CD4-positive, alpha-beta T cell treated with Interleukin-12 subunit alpha and Interleukin-12 subunit beta, for 1 hour (primary cell): ENCODE data around the gene CDH13.

Source experiments
- DNase-seq: peaks from one replicate; pipeline ENCODE4 v3.0.0-alpha.2; 2020

Gene CDH13

DNA sequence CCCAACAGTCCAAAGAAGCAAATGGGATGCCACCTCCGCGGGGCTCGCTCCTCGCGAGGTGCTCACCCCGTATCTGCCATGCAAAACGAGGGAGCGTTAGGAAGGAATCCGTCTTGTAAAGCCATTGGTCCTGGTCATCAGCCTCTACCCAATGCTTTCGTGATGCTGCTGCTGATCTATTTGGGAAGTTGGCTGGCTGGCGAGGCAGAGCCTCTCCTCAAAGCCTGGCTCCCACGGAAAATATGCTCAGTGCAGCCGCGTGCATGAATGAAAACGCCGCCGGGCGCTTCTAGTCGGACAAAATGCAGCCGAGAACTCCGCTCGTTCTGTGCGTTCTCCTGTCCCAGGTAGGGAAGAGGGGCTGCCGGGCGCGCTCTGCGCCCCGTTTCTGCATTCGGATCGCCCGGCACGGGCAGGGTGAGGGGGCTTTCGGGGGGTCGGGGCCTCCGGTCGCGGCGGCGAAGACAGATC, at the start of gene CDH13:
Gene CDH13, plus strand, starts transcription at position 179 of the 471 bp plus-strand sequence.
- DNase-seq, result no peak

DNA sequence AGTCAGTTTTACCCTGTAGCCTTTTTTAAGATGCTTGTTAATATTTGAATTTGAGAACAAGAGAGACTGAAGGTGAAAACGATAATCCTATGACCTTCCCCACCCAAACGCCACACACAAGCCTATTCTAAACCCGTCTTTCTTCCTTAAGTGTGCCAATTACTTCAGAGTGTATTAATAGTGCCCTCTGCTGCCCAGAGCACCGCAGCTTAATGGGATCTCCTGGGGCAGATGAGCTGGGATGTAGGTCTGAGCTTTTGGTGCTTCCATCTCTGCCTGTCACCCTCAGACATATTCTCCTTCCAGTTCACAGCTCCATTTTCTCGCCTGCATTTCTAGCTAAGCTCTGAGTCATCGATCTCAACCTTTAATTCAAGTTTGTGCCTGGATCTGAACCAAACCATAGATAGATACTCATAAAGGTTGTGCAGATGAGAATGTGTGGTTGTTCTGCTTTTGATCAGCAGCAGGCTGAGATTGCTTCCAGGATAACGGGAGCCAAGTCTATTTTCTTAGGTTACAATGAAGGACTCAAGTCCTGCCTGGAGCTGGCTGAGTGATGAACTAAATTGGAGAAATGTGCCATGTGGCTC, 46.4 kb upstream of the CDH13 start:
- peak; percentile 17 for DNase-seq

DNA sequence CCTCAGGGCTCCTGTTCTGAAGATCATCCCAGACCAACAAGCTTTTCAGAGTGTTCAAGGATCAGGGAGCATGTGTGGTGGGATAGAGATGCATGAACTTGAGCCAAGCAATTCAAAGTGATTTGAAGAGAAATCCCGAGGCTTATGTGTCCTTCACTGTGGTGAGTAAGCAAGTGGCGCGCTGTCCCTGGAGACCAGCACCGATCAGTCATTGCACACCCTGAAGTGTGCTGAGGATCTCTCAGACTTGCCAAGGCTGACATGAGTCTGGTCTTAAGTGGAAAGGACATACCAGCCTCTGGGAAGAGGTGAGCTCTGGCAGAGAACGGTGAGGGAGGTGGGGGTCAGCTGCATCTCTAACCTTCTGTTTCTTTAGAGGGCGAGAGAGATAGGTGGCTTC, 43.8 kb upstream of the CDH13 start:
- no peak for DNase-seq

DNA sequence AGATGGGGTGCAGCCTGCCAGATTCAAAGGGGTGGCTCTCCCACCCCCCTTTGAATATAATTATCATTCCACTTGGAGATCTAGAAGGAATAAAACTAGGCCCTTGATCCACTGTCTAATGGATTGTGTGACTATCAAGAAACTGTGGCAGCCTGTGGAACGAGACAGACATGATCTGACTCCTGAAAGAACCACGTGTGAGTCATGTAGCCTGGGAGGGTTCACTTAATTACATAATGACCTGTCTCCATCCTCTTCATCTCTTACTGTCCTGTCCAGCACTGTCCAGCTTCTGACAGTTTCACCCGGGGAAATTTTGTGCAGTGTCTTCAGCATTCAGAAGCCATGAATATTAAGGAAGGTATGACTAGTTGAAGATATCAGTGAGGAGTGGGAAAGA, 43.3 kb upstream of the CDH13 start:
- DNase-seq, result no peak

DNA sequence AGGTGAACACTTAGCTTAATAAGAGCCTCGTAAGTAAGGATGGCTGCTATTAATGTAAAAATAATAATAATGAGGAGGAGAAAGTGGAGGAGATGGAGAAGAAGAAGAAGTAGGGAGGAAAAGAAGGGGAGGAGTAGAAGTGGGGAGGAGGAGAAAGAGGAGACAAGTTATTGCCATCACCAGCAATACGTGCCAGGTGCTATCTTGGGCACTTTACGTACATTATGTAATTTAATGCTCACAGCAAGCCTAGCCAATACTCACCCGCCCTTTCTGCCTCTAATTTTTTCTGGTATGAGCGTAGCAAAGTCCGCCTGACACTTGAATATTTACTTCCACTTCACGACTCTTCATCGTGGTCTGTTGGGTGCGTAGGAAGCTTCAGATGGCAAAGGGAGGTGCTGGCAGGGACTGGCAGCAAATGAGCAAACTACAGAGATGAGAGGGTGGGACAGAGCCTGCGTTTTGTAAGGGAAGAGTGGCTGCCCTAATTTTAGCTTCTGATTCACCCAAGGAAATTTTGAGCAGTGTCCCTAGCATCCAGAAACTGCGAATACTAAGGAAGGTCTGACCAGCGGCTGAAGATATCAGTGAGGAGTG, 42.1 kb upstream of the CDH13 start:
- DNase-seq, result no peak

DNA sequence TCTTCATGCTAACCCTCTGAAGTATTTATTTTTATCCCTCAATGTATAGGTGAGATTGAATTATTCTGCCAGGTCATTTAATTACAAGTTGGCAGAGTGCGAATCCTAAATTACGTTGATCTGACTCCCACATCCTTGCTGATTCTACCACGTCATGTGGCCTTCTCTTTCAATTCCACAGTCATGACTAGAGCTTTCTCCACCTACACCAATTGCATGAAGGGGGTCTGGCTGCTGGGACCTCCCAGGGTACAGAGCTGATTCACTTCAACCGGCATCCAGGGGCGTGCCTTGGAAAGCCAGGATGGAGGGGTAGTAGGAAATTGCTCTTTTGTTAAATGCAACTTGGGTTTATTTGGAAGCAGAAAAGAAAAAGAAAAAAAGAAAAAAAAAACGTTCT, 41.1 kb upstream of the CDH13 start:
- no peak for DNase-seq

DNA sequence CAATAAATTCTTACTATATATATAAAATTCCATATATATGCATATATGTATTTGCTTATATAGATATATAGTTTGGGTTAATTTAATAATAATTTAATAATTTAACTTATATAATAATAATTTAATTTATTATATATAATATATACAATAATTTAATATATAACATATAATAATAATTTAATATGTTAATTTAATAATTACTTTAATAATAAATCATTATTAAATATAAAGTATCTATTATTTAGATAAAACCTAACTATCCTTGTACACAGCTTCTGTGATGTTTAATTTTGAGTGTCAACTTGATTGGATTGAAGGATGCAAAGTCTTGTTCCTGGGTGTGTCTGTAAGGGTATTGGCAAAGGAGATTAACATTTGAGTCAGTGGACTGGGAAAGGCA, 40.6 kb upstream of the CDH13 start:
- DNase-seq, result no peak

DNA sequence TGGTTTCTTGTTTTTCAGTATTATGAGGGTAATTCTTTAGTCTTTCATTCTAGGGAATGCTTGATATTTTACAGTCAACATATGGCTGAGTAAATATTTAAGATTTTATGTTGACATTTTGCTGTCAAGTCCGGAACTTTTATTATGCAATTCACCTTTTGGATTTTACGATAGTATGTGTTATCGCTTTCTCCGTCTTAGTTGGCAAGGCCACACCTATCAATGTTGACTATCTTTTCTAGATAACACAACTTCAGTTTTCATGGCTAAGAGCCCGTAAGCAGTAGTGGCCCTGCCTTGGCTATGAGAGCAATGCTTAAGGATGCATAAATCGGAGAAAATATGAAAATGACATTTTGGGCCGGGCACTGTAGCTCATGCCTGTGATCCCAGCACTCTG, 39.5 kb upstream of the CDH13 start:
- no peak for DNase-seq

DNA sequence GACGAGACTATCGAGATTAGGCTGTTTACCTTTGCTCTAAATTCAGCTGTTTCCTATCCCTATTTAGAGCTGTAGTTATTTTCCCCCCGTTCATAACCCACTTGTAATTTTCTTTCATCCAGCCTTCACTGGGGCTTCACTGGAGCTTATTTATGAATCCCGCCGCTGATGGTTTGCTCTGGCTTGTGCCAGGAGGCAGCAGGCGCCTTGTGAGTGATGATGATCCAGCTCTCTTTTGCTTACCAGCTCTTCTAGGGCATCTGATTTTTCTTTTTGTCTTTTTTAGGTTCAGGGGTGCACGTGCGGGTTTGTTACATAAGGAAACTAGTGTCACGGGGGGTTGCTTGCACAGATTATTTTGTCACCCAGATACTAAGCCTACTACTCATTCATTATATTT, 37.4 kb upstream of the CDH13 start:
- no peak for DNase-seq

DNA sequence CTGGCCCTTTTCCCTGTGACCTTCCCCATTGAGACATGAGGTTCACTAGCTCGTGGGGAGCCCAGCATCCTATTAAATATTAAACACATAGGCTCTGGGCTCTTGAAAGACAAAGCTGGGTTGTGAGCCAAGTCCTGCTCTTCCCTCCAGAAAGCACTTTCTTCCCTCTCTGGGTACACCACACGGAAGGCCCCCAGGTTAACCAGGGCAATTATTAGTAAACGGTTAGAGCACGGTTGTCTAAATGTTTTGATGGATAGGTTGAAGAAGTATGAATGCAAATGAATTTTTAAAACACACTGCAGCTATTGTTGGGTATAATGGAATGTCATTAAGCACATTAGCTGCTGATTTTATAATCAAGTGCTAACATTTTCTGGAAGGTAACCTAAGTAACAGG, 32.7 kb upstream of the CDH13 start:
- DNase-seq, result no peak

DNA sequence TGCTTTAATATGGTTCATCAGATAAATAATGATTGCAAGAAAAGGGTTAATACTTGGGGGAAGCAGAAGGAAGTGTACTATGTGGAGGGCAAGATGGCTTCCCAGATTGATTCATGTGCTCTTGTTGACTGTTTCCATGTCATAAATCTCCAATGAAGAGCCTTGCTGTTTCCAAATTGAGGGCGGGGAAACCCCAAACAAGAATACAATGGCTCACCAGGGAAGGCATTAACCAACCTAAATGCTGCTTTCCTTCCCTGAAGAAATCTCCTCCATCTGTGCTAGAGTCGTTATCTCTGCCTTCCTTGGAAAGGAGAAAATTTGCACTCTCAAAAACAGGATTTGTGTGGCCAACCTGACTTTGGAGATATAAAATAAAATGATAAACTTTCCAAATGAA, 28.0 kb upstream of the CDH13 start:
- no peak for DNase-seq

DNA sequence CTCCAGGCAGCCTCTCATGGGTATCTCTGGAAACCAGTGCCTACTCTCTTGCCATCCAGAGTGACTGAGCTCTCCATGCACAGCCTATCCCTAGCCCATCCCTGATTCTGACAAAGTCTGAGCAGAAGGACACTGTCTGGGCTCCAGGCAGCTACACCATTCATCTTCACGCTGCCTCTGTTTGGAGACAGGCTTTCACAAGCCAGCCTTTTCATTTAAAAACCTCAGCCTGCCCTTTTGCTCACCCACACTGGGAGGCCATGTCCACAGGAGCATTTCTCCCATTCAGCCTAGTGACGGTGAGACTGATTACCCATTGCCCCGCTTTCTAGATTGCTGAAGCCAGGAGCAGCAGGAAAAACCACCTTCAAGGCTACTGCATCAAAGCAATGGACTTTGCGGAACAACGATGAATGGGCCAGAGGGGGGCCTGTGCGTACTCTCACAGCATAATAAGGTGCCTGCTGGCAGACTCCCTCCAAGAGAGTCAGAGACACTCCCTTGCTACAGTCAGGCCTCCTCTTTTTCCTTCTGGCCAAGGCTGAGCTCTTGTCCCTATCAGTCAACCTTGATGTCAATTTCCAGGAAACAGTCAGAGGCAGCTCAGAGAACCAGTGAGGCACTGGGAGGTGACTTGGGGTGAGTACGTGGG, 24.7 kb upstream of the CDH13 start:
- DNase-seq, result no peak

DNA sequence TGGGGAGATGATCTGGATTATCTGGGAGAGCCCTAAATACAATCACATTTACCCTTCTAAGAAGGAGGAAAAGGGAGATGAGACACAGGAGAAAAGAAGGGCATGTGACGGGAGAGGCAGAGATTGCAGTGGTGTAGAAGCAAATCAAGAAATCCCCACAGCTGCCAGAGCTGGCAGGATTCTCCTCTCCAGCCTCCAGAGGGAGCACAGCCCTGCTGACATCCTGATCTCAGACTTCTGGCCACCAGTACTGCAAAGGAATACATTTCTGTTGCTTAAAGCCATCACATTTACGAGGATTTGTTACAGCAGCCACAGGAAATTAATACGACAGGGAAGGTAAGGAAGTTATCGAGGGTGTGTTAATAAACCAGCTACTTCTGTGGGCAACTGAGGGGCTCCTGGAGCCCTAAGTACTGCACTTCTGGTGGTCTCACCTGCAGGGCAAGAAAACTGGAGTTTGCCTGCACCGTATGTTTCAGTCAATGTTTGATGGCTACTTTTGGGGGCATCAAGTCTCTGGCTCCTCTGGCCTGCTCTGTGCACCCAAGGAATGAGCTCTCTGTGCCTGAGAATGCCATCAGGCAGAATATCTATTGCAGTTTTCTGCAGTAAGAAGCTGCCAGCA, 22.9 kb upstream of the CDH13 start:
- DNase-seq, result no peak

DNA sequence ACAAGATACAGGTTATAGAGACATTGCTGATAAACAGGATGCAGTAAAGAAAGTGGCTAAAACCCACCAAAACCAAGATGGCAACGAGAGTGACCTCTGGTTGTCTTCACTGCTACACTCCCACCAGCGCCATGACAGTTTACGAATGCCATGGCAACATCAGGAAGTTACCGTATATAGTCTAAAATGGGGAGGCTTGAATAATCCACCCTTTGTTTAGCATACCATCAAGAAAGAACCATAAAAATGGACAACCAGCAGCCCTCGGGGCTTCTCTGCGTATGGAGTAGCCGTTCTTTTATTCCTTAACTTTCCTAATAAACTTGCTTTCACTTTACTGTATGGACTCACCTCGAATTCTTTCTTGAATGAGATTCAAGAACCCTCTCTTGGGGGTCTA, 21.7 kb upstream of the CDH13 start:
- no peak for DNase-seq

DNA sequence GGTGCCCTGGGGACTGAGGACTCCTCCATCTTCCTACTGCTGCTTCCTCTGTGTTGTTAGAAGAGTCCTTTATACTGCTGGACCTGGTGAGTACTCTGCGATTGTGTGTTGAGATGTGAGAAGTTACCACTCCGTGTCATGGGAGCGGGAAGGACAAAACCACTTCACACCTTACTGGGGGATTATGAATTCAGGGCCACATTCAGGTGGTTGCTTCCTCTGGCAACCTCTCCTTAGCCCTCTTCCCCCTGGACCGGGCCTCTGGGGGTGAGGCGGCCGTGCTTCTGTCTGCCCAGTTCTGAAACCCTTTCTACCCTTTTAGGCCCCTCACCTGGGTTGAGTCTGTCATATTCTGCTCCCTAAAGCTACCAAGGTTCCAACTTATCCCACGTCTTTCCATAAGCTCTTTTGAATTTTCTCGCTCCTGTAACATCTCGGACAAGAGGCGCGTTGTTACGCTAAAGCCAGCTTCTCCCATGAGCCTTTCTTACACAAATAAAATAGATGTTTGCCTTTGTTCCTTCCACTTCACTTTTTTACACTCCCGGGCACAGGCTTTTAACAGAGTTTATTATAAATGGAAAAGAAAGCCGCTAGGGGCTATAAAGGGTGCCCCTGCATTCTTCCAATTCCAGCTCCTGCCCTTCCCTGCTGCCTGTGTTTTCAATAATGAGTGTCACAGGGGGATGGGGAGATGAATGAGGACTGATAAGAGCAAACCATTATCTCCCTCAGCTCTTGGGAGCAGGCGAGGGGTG, 20.7 kb upstream of the CDH13 start:
- DNase-seq, result no peak

DNA sequence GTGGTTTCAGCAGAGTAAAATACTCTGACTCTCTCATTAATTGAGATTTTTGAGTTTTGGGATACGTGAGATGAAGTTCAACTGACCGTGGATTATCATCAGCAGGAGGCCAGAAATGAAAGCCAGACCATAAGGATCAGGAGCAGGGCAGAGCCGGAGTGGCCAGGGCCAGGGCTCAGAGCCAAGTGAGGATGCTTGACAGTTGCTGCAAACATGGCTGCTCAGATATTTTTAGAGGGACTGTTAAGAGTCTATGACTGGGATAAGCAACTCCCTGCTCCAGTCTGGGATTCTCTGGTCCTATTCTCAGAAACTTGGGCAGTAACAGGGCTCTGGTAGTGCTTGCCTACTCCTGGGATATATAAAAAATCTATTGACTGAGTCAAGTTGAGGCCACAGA, 17.6 kb upstream of the CDH13 start:
- no peak for DNase-seq

DNA sequence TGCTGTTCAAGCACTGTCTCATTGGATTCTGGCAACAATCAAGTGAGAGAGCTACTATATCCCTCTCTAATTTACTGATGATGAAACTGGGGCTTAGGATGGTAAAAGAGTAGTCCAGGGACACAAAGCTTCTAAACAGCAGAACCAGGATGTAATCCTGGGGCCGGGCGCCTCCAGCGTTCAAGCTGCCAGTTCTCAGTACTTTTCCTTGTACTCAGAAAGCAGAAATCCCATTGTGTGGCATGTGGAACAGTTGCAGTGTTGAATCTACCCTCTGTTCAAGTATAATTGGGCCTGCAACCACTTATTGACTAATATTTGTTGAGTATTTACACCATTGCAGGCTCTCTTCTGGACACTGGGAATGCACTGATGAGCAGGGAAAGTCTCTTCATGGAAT, 14.5 kb upstream of the CDH13 start:
- no peak for DNase-seq

DNA sequence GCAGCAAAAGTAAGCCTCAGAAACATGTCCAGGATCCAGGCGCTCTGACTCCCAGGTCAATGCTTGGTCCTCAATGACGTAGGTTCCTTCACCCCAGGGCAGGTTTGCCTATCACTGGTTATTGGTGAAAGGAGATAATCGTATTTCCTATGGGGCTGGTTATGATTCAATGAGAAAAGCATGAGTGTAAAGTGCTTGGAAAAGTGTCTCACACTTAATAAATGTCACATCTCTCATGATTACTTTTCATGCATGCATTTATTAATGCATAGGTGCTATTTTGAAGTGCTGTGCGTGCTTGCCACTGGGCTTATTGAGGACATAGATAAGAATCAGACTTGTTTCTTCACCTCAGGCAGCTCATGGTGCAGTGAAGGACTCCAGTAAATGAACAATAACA, 10.4 kb upstream of the CDH13 start:
- DNase-seq, result no peak

DNA sequence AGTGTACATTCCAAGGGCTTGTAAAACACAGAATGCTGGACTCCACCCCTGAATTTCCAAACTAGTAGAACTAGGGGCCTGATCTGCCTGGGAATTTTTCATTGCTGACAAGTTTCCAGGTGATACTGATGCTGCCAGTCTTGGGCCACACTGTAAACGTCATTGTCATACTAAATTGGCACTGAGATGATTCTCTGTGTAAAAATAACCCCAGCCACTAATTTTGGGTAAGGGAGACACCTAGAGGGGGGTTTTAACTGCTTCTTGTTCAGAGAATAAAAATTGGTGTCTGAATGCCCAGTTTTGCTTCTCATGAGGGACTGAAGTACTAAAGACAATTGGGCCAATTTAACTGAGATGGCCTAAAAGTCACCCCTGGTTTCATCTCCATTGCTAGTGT, 5.0 kb upstream of the CDH13 start:
- DNase-seq, result no peak

DNA sequence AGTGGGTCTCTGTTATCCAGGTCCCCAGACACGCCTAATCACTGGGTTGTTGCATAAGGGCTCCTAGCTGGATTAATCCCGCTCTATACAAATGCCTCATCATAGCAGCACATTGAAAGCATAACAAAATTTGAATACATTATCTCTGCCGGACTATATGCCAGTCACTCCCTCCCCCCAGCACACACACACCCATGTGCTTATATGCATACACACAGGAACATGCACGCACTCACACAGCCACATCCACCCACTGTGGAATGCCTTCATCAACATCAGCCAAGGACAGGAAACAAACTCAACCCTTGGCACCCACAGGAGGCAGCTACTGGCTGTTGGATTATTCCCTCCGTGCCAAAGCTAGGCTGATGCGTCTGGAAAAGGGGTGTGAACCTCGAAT, 3.5 kb upstream of the CDH13 start:
- DNase-seq, result no peak

DNA sequence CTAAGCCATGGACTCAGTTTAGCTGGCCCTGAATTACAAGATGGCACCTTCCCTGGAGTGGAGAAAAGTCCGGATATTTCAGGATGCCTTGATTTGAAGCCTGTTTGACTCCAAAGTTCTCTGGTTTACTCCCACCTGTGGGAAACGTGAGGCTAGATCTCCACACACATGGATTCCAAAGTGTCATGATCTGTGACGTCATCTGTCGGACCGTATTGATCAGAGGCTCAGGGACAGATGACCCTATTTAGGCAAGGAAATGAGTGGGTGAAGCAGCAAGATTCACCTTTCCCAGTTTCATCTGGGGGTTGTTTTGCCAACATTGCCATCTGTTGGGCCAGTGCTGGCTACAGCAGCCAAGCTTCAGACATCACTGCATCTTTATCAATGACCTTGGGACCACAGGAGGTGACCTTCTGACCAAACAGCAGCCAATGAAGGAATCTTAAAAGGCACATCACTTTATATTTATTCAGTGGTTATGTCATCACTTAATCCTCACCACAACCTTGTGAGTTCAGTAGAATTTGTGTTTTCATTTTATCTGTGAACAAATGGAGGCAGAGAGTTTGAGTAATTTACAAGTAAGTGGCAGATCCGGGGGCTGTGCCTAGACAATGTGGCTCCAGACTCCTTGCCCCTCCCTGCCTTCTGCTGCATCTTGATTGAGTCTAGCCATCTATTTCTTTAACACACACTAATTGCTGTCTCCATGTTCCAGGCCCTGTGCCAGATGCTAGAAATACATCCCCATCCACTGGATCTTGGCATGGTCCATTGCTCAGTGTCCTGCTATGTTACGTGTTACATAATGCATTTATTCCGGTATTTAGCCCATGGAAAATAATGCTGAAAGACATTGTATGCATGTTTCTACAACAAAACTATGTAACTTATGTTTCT, 1.5 kb upstream of the CDH13 start:
- DNase-seq, result no peak

DNA sequence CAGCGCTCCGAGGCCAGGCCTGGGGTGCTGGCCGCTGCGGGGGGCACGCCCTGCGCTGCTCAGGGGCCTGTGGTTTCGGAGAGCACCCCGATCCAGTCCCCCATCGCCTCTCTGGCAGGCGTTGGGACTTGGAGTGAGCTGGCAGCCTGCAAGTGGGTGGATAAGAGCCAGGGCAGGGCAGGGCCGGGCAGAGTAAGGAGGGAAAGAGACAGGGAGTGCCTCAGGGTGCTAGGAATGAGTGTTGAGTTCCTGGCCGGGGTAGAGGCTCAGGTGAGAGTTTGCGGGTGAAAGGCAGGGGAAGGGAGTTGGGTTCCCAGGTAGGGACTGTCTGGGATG, 1.3 kb downstream of the CDH13 start:
- DNase-seq, result no peak

DNA sequence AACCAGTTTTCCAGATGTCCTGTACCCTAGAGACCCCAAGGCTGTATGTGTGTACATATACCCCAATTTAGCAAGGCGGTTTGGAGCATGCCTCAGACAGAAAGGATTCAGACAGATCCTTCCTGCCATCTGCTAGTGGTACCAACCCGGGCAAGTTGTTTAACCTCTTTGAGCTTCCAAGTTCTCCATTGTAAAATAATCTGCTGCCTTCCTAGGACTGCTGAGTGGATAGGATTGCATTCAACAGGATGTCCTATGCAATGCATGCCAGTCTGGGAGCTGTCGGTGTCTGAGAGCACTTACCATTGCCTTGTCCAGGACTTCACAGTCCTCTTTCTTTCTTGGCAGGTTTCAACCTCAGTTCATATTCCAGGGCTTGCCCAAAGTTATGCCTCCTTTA, 1.9 kb downstream of the CDH13 start:
- no peak for DNase-seq
